Cardiac muscle cell (in vitro differentiated cells and primary cell): Measurements from ENCODE around the gene EDNRA. TPM values are rescaled to one million over a fixed set of nuclear protein-coding genes. Genes with fewer than 3 reads are reported as not detected.
A peak's percentile ranks its signal among the peaks of the same experiment; 100 is the strongest.

ENCODE experiments used
- DNase-seq, 2 donors: peaks; one replicate each; pipeline versions ENCODE4 v3.0.0 to v3.0.0-alpha.2; 2010 to 2017; ENCODE audit warnings: low read depth in 1 of 2, low spot score in 1 of 2
- H3K27ac ChIP-seq: fragments of 200-600 bp; sonication (generic); 2 replicates; pipeline ENCODE4 v1.5.1; 2016
- H3K27me3 ChIP-seq: fragments of 200-600 bp; sonication (generic); 2 replicates; pipeline ENCODE4 v1.6.0; 2016; ENCODE audit warnings: control low read depth
- H3K36me3 ChIP-seq: fragments of 200-600 bp; sonication (generic); 2 replicates; pipeline ENCODE4 v1.5.1; 2016; ENCODE audit warnings: control low read depth
- H3K4me1 ChIP-seq: fragments of 200-600 bp; sonication (generic); 2 replicates; pipeline ENCODE4 v1.8.1; 2017; ENCODE audit warnings: low read depth, mild to moderate bottlenecking, mixed run types
- H3K4me3 ChIP-seq: fragments of 200-600 bp; sonication (generic); 2 replicates; pipeline ENCODE4 v1.5.1; 2016; ENCODE audit warnings: mild to moderate bottlenecking
- H3K9me3 ChIP-seq: fragments of 200-600 bp; sonication (generic); 2 replicates; pipeline ENCODE4 v1.5.1; 2017; ENCODE audit warnings: low read depth, mild to moderate bottlenecking, control low read depth
- CTCF ChIP-seq: IDR thresholded peaks from 2 replicates; pipeline ENCODE4 v1.5.1; 2012; ENCODE audit warnings: low read depth, mild to moderate bottlenecking, low read length
- polyA plus RNA-seq: library from polyadenylated mRNA; unstranded; fragments of >200 nt; fragmentation: Nextera tagmentation; extraction: Ambion mirVana; gene quantifications from 2 replicates; pipeline ENCODE4 v1.2.1, GENCODE V29; 2016
- total RNA-seq: library from RNA; depleted of rRNA; stranded (reverse); fragments of >200 nt; gene quantifications from 2 replicates; pipeline ENCODE4 v1.2.3, GENCODE V29; 2016

Gene EDNRA
- total and polyA plus RNA-seq, 2 experiments from 2014 or later = 24.2 to 43.1 TPM

DNA sequence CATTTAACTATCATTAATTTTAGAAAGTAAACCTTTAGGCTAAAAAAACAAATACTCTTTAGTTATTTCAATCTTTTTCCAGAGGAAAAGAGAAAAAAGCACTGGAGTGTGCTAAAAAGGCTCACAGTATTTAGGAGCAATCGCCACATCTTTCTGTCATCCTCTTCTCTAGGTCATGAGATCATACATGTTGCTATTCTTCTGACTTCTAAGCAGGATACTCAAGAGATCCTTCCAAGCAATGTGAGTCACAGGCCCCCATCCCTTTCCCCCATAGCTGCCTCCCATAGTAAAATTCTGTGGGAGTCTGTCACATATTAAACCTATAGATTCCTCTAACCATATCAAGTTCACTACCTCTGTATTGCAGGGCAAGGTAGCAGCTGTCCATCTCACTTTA lies 7.7 kb downstream of the EDNRA start:
- Histone ChIP-seq H3K36me3 (no peaks in the 10 kb centered on the region), H3K4me3 (no peak overlapping the region), H3K9me3 (no peaks in the 10 kb centered on the region), H3K27ac (no peak overlapping the region), H3K27me3 (no peaks in the 10 kb centered on the region), H3K4me1 (peaks cover 28% of the 10 kb centered on the region)
- TF ChIP-seq CTCF = no peak
- no peak for DNase-seq

GRCh38 chr4:147491086-147491485 lies 10.2 kb downstream of the EDNRA start:
- no peak for TF ChIP-seq CTCF
- Histone ChIP-seq H3K27me3 (no peaks in the 10 kb centered on the region), H3K9me3 (no peaks in the 10 kb centered on the region), H3K4me3 (no peak overlapping the region), H3K27ac (no peak overlapping the region), H3K36me3 (no peaks in the 10 kb centered on the region), H3K4me1 (peaks cover 24% of the 10 kb centered on the region)
- peak in 1 of 2 donors; percentile 48 for DNase-seq

DNA sequence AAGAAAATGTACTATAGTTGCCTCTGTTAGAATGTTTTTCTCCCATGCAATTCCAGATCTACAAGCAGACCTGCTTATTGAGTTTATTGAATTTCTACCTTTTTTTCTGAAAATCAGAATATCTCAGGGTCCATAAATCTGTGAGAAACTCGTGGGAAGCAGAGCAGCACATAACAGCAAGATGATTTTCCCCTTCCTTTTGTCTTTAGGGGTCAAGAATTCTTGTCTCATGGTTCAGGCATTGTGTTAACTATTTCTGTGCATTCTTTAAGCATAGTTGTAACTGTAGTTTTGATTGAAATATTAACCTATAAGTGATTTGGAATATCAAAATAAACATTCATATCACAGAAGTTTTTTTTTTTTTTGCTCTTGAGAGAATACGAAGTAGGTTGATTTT lies 11.4 kb downstream of the EDNRA start:
- no peak for TF ChIP-seq CTCF
- Histone ChIP-seq H3K4me1 (peaks cover 20% of the 10 kb centered on the region), H3K36me3 (no peaks in the 10 kb centered on the region), H3K27me3 (no peaks in the 10 kb centered on the region), H3K4me3 (no peak overlapping the region), H3K27ac (no peak overlapping the region), H3K9me3 (no peaks in the 10 kb centered on the region)
- no peak for DNase-seq

GRCh38 chr4:147492761-147493160 lies 11.9 kb downstream of the EDNRA start:
- TF ChIP-seq CTCF = no peak
- Histone ChIP-seq H3K36me3 (no peaks in the 10 kb centered on the region), H3K4me3 (no peak overlapping the region), H3K27ac (no peak overlapping the region), H3K9me3 (no peaks in the 10 kb centered on the region), H3K4me1 (peaks cover 18% of the 10 kb centered on the region), H3K27me3 (no peaks in the 10 kb centered on the region)
- DNase-seq = peak in 1 of 2 donors; percentile 88

DNA sequence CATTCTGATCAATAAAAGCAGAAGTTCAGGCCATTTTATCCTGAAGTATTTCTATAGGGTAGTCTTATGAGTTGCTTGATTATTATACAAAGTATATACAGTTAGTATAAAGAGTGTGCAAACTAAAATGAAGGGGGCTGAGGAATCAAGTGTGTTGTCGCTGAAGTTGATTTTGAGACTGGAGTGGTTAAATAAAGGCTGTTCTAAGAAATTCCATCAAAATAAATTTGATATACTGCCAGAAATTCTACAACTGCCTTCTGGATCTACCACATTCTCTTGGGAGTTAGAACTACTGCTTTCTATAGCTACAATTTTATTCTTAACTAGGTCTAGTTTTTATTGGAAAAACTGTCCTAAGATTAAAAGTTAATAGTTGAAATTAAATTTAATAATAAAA lies 12.4 kb downstream of the EDNRA start:
- Histone ChIP-seq H3K27ac (no peak overlapping the region), H3K27me3 (no peaks in the 10 kb centered on the region), H3K4me3 (no peak overlapping the region), H3K9me3 (no peaks in the 10 kb centered on the region), H3K4me1 (peaks cover 13% of the 10 kb centered on the region), H3K36me3 (no peaks in the 10 kb centered on the region)
- peak in 1 of 2 donors; percentile 21 for DNase-seq
- no peak for TF ChIP-seq CTCF

- Histone ChIP-seq H3K36me3 (no peaks in the 10 kb centered on the region), H3K4me3 (no peak overlapping the region), H3K4me1 (peaks cover 8% of the 10 kb centered on the region), H3K27ac (no peak overlapping the region), H3K27me3 (no peaks in the 10 kb centered on the region), H3K9me3 (no peaks in the 10 kb centered on the region)
- no peak for TF ChIP-seq CTCF
- no peak for DNase-seq
Observed at GRCh38 chr4:147494301-147494700, 13.4 kb downstream of the EDNRA start.
